HCT116 (cell line): Measurements from ENCODE around the gene GNAI2.

ENCODE experiments used
- CTCF ChIP-seq, 3 experiments: fragments of 200-600 bp in 1 of 3; sonication (generic) in 1 of 3; IDR thresholded peaks in 2 of 3; conservative IDR thresholded peaks in 1 of 3; 2 replicates each; pipeline ENCODE4 v1.5.1; 2012 to 2017; ENCODE audit warnings: low read depth in 2 of 3, low read length in 2 of 3, antibody characterized with exemption in 1 of 3, borderline replicate concordance in 1 of 3, control low read depth in 1 of 3, mild to moderate bottlenecking in 1 of 3, mixed read lengths in 1 of 3, mixed run types in 1 of 3, moderate library complexity in 1 of 3; ENCODE audit not compliant: insufficient read depth in 1 of 3
- EZH2phosphoT487 ChIP-seq: fragments of 200-600 bp; IDR thresholded peaks from 2 replicates; pipeline ENCODE4 v1.6.1; 2018; ENCODE audit warnings: antibody characterized with exemption, borderline replicate concordance
- POLR2A ChIP-seq: IDR thresholded peaks from 2 replicates; pipeline ENCODE4 v1.7.0; 2011; ENCODE audit warnings: borderline replicate concordance; ENCODE audit not compliant: insufficient read depth, insufficient read length; ENCODE audit errors: extremely low read depth
- RAD21 ChIP-seq: IDR thresholded peaks from 2 replicates; pipeline ENCODE4 v1.6.1; 2012; ENCODE audit warnings: low read depth, mild to moderate bottlenecking
- SIN3A ChIP-seq: IDR thresholded peaks from 2 replicates; pipeline ENCODE4 v1.6.1; 2012; ENCODE audit warnings: low read depth
- YY1 ChIP-seq: IDR thresholded peaks from 2 replicates; pipeline ENCODE4 v1.6.1; 2011; ENCODE audit warnings: low read length, low read depth, moderate library complexity, mild to moderate bottlenecking; ENCODE audit not compliant: insufficient replicate concordance; ENCODE audit errors: extremely low read depth

DNA sequence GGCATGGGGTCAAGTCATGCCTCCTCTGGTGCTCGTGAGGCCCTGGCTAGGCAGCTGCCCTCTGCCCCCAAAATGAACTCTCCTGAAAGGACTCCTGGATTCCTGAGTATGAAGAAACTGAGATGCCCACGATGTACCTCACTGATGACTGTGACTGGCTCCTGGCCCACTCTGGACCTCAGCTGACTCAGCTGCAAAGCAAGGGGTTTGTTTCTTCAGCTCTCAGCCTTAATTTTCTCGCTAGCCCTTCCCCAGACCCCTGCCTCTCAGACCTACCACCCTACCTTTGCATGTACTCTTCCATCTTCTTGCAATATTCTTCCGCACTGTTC lies 5.2 kb upstream of the GNAI2 start:
- TF ChIP-seq RAD21 (no peak), CTCF (IDR thresholded peaks at IDR 0.05 in 2 of 3, conservative IDR thresholded peaks at IDR 0.05 in 1 of 3; ENCODE audit: borderline replicate concordance in 1 of 3, insufficient read depth in 1 of 3, low read depth in 2 of 3, low read length in 2 of 3) (no peak), POLR2A (no peak), YY1 (no peak), EZH2phosphoT487 (no peak), SIN3A (no peak)
